Astrocyte (in vitro differentiated cells and primary cell): ENCODE results near the gene OTULINL. TPM values are rescaled to one million over a fixed set of nuclear protein-coding genes. Genes with fewer than 3 reads are reported as not detected.

Experiments
- DNase-seq: peaks from one replicate; pipeline ENCODE4 v3.0.0-alpha.2; 2010; ENCODE audit warnings: low read depth
- FAIRE-seq: peaks from 2 replicates; lab custom pipeline; 2011; peaks lifted over from hg19 to GRCh38; lab: Jason Lieb, UNC
- H2AFZ ChIP-seq: 2 replicates; pipeline ENCODE4 v1.6.0; 2012; ENCODE audit warnings: low read depth, low read length, inconsistent platforms
- H3K27ac ChIP-seq: 2 replicates; pipeline ENCODE4 v1.5.1; 2011; ENCODE audit warnings: low read depth, low read length, inconsistent platforms
- H3K27me3 ChIP-seq: 2 replicates; pipeline ENCODE4 v1.6.0; 2011; ENCODE audit warnings: low read length, inconsistent platforms; ENCODE audit not compliant: insufficient read depth
- H3K36me3 ChIP-seq: 2 replicates; pipeline ENCODE4 v1.5.1; 2011; ENCODE audit warnings: low read length, inconsistent platforms; ENCODE audit not compliant: insufficient read depth
- H3K4me1 ChIP-seq: 2 replicates; pipeline ENCODE4 v1.5.1; 2011; ENCODE audit warnings: low read length, inconsistent platforms; ENCODE audit not compliant: insufficient read depth
- H3K4me2 ChIP-seq: 2 replicates; pipeline ENCODE4 v1.6.0; 2012; ENCODE audit warnings: low read length, inconsistent platforms
- H3K4me3 ChIP-seq: 2 replicates; pipeline ENCODE4 v1.5.1; 2011; ENCODE audit warnings: low read depth, mild to moderate bottlenecking, low read length, inconsistent platforms; ENCODE audit not compliant: insufficient read depth
- H3K79me2 ChIP-seq: 2 replicates; pipeline ENCODE4 v1.6.0; 2012; ENCODE audit warnings: mild to moderate bottlenecking, low read length, inconsistent platforms; ENCODE audit not compliant: insufficient read depth
- H3K9ac ChIP-seq: 2 replicates; pipeline ENCODE4 v1.6.0; 2012; ENCODE audit warnings: mild to moderate bottlenecking, low read length, inconsistent platforms
- H3K9me3 ChIP-seq: 2 replicates; pipeline ENCODE4 v1.5.1; 2012; ENCODE audit warnings: low read depth, mild to moderate bottlenecking, low read length, inconsistent platforms; ENCODE audit not compliant: insufficient read depth
- H4K20me1 ChIP-seq: 2 replicates; pipeline ENCODE4 v1.6.0; 2012; ENCODE audit warnings: low read length, inconsistent platforms; ENCODE audit not compliant: insufficient read depth
- H3K27ac Mint-ChIP-seq: one replicate; pipeline ENCODE4 v1.8.0; 2021; ENCODE audit warnings: mild to moderate bottlenecking, mixed read lengths; ENCODE audit not compliant: unreplicated experiment
- H3K27me3 Mint-ChIP-seq: one replicate; pipeline ENCODE4 v1.8.0; 2021; ENCODE audit warnings: low read depth, mixed read lengths; ENCODE audit not compliant: unreplicated experiment
- H3K36me3 Mint-ChIP-seq: one replicate; pipeline ENCODE4 v1.8.0; 2021; ENCODE audit warnings: low read depth, mixed read lengths; ENCODE audit not compliant: unreplicated experiment
- H3K4me1 Mint-ChIP-seq: one replicate; pipeline ENCODE4 v1.8.0; 2021; ENCODE audit warnings: low read depth, mixed read lengths; ENCODE audit not compliant: unreplicated experiment
- H3K4me3 Mint-ChIP-seq: one replicate; pipeline ENCODE4 v1.8.0; 2021; ENCODE audit warnings: mild to moderate bottlenecking, moderate library complexity, mixed read lengths; ENCODE audit not compliant: unreplicated experiment
- H3K9me3 Mint-ChIP-seq: one replicate; pipeline ENCODE4 v1.8.0; 2021; ENCODE audit warnings: mild to moderate bottlenecking, mixed read lengths; ENCODE audit not compliant: unreplicated experiment
- EZH2 ChIP-seq: IDR thresholded peaks from 2 replicates; pipeline ENCODE4 v1.6.1; 2012; ENCODE audit warnings: mild to moderate bottlenecking, low read length, inconsistent platforms; ENCODE audit not compliant: insufficient read depth
- total RNA-seq: library from RNA; stranded (reverse); gene quantifications from 2 replicates; pipeline ENCODE4 v1.2.1, GENCODE V29; 2021
- TF ChIP-seq, protein P1 (sequence below): IDR thresholded peaks from 2 replicates; pipeline ENCODE4 v1.5.1; 2011; ENCODE audit warnings: low read depth, mild to moderate bottlenecking, inconsistent platforms, low read length, moderate library complexity; ENCODE audit not compliant: insufficient read depth

The OTULINL gene
- total RNA-seq, 1 donor from 2014 or later = 2.8 TPM

DNA sequence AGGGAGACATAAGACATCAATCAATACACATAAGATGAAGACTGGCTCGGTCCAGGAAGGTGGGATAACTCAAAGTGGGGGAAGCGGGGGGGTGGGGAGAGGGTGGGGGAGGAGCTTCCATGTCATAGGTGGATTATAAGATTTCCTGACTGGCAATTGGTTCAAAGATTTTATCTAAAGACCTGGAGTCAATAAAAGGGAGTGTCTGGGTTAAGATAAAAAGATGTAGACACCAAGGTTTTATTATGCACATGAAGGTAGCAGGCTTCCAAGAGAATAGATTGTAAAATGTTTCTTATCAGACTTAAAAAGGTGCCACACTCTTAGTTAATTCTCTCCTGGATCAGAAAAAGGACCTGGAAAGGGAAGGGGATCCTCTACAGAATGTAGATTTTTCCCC lies 25.6 kb upstream of the OTULINL start:
- no peaks in the 10 kb centered on the region for H3K9me3 Mint-ChIP-seq

DNA sequence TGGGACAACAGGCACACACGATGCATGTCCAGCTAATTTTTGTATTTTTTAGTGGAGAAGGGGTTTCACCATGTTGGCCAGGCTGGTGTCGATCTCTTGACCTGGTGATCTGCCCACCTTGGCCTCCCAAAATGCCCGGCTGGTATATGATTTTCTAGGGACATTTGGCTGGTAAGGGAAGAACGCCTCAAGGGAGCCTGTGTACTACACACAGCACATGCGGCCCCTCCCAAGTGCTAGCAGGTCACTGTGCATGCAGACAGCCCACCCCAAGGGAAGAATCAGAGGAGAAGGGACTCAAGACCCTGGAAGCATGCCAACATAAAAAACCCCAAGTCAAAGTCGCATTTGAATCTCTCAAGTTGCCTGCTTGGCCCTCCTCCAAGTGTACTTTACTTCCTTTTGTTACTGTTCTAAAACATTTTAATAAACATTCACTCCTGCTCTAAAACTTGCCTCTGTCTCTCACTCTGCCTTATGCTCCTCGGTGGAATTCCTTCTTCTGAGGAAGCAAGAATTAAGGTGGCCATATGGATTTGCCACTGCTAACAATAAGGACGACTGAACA lies 24.3 kb upstream of the OTULINL start:
- Histone ChIP-seq H3K4me3 (no peak overlapping the region), H4K20me1 (no peaks in the 10 kb centered on the region), H3K27me3 (peaks cover 4% of the 10 kb centered on the region), H3K4me1 (no peaks in the 10 kb centered on the region), H3K27ac (no peak overlapping the region), H2AFZ (no peak overlapping the region), H3K9me3 (no peaks in the 10 kb centered on the region), H3K4me2 (no peak overlapping the region), H3K9ac (no peak overlapping the region), H3K79me2 (no peaks in the 10 kb centered on the region), H3K36me3 (no peaks in the 10 kb centered on the region)
- no peak overlapping the region for H3K4me3 Mint-ChIP-seq
- no peaks in the 10 kb centered on the region for H3K9me3 Mint-ChIP-seq
- H3K27ac Mint-ChIP-seq = no peak overlapping the region
- FAIRE-seq (no peak), DNase-seq (no peak)
- TF ChIP-seq EZH2 = no peak
- TF ChIP-seq, protein P1, sequence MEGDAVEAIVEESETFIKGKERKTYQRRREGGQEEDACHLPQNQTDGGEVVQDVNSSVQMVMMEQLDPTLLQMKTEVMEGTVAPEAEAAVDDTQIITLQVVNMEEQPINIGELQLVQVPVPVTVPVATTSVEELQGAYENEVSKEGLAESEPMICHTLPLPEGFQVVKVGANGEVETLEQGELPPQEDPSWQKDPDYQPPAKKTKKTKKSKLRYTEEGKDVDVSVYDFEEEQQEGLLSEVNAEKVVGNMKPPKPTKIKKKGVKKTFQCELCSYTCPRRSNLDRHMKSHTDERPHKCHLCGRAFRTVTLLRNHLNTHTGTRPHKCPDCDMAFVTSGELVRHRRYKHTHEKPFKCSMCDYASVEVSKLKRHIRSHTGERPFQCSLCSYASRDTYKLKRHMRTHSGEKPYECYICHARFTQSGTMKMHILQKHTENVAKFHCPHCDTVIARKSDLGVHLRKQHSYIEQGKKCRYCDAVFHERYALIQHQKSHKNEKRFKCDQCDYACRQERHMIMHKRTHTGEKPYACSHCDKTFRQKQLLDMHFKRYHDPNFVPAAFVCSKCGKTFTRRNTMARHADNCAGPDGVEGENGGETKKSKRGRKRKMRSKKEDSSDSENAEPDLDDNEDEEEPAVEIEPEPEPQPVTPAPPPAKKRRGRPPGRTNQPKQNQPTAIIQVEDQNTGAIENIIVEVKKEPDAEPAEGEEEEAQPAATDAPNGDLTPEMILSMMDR = no peak
- H3K36me3 Mint-ChIP-seq = no peaks in the 10 kb centered on the region
- no peaks in the 10 kb centered on the region for H3K4me1 Mint-ChIP-seq
- H3K27me3 Mint-ChIP-seq = peaks cover 17% of the 10 kb centered on the region

More for the DNA sequence above, 25.6 kb upstream of the OTULINL start:
- no peak for DNase-seq
- no peak overlapping the region for H3K4me2 ChIP-seq
- no peak overlapping the region for H3K4me3 ChIP-seq
- no peaks in the 10 kb centered on the region for H3K4me1 ChIP-seq
- H3K4me3 Mint-ChIP-seq = no peak overlapping the region
- H3K27ac Mint-ChIP-seq = no peak overlapping the region
- peaks cover 19% of the 10 kb centered on the region for H3K27me3 Mint-ChIP-seq
- no peaks in the 10 kb centered on the region for H3K4me1 Mint-ChIP-seq
- no peak overlapping the region for H3K27ac ChIP-seq
- no peaks in the 10 kb centered on the region for H3K36me3 Mint-ChIP-seq
- no peak overlapping the region for H3K9ac ChIP-seq
- H3K36me3 ChIP-seq = no peaks in the 10 kb centered on the region
- no peak overlapping the region for H2AFZ ChIP-seq
- no peaks in the 10 kb centered on the region for H3K79me2 ChIP-seq
- no peak for TF ChIP-seq EZH2
- TF ChIP-seq, protein P1 = no peak
- no peaks in the 10 kb centered on the region for H3K9me3 ChIP-seq
- peaks cover 4% of the 10 kb centered on the region for H3K27me3 ChIP-seq
- no peak for FAIRE-seq
- no peaks in the 10 kb centered on the region for H4K20me1 ChIP-seq

DNA sequence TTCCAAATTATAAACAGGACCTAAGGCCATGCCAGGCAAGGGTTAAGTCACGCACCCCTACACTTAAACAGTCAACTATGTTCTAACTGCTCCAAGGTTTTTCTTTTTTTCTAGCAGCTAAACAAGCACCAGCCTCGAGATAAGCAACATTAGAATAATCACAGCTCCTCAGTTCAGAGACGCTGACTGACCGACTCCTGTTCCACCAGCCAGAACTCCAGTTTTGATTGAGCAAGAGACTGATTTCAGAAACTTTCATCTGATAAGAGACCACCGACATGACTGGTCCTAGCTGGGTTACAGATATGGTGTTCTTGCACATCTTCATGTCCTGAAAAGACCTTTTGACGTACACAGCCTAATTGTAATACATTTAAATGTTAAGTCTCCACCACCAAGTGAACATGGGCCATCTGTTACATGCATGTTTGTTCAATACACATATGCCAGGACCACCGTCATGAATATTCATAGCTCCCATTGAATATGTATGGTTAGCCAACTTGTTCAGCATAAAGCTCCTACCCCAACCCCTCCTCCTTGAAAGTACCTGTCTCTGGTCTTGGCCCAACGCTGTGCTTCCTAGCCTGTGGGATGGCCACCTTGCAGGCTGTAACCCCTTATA lies 23.7 kb upstream of the OTULINL start:
- Mint-ChIP-seq H3K4me1 (no peaks in the 10 kb centered on the region), H3K27ac (no peak overlapping the region), H3K27me3 (peaks cover 18% of the 10 kb centered on the region), H3K4me3 (no peak overlapping the region), H3K9me3 (no peaks in the 10 kb centered on the region), H3K36me3 (no peaks in the 10 kb centered on the region)
- DNase-seq (no peak), FAIRE-seq (no peak)
- Histone ChIP-seq H3K27me3 (peaks cover 4% of the 10 kb centered on the region), H2AFZ (no peak overlapping the region), H3K4me3 (no peak overlapping the region), H3K4me2 (no peak overlapping the region), H3K36me3 (no peaks in the 10 kb centered on the region), H3K9ac (no peak overlapping the region), H4K20me1 (no peaks in the 10 kb centered on the region), H3K27ac (no peak overlapping the region), H3K4me1 (no peaks in the 10 kb centered on the region), H3K79me2 (no peaks in the 10 kb centered on the region), H3K9me3 (no peaks in the 10 kb centered on the region)
- TF ChIP-seq, protein P1 = no peak
- TF ChIP-seq EZH2 = no peak
